Stimulated activated CD4-positive, alpha-beta T cell treated with anti-CD3 and anti-CD28 coated beads, Interleukin-1b, Interleukin-23, amount 100 ng/mL, for 48 hours (primary cell): Measurements from ENCODE around the gene ADGRV1.
"Not testable (repeated sequence)": the region's sequence is repeated elsewhere in the genome, so short reads cannot be mapped to it uniquely, and the experiment has no call there.

Experiments used
- DNase-seq: peaks from one replicate; pipeline ENCODE4 v3.0.0-alpha.2; 2020

The ADGRV1 gene

DNA sequence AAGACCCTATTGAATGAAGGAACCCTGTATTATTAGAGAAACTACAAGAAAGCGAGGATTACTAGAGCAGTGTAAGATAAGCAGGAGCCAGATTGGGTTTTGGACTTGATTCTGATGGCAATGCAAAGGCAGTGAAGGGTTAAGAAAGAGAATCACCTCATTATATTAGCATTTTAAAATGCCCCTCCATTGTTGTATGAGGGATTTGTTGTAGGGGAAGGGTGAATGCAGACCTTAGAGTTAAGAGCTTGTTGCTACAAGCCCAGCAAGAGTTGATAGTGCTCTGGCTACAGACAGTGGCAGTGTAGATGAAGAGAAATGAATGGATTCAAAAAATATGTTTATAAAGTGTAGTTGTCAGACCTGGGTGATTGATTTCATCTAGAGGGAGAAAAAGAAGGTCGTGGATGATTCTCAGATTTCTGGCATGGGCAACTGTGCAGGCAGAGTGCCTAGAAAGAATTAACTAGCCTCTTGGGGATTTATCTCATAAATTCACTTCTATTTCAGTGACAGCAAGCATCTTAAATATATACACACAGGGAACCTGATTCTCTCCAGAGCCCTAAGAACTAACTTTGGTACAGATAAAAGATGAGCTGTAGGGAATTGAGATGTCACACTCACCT lies 479.7 kb downstream of the ADGRV1 start:
- DNase-seq = no peak

DNA sequence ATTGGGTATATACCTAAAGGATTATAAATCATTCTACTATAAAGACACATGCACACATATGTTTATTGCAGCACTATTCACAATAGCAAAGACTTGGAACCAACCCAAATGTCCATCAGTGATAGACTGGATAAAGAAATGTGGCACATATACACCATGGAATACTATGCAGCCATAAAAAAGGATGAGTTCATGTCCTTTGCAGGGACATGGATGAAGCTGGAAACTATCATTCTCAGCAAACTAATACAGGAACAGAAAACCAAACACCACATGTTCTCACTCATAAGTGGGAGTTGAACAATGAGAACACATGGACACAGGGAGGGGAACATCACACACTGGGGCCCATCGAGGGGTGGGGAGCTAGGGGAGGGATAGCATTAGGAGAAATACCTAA lies 482.5 kb downstream of the ADGRV1 start:
- DNase-seq = not testable (repeated sequence)

DNA sequence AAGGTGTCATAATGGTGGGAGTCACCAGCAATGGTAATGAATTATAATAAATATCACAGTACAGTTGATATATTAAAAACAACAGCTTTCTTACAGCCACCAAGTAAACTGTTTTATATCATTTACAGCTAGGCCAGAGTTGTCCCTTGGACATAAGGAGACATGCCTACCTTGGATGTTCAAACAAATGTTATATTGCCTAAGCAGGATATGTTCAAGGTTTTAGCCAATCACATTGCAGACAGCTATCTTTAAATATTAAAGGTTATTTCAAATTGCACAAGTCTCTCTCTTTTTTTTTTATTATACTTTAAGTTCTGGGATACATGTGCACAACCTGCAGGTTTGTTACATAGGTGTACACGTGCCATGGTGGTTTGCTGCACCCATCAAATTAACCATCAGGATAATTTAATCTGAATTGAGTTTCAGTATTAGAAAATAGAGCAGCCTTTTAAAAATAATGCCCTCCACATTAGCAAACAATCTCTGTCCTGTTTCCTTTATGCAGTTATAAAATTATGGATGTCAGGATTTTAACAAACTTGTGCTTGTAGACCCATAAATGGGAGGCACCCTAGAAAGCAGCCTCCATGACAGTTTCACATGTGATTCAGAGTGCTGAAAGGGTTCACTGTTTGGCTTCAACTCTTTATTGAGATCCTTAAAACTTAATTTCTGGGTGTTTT lies 483.8 kb downstream of the ADGRV1 start:
- DNase-seq = no peak

DNA sequence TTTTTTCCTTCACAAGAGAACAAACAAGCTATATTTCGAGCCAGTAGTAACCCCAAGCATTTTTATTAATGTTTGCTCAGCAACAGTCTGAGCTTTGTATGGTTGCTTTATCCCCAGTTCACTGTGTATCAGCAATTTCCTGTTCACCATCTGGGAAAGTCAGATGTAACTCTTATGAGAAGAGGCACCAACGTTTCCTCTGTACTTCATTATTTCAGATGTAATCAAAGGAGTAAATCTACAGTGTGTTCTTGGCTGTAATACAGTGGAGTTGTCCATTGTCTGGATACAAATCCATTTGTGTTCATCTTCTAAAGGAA lies 484.3 kb downstream of the ADGRV1 start:
- no peak for DNase-seq

DNA sequence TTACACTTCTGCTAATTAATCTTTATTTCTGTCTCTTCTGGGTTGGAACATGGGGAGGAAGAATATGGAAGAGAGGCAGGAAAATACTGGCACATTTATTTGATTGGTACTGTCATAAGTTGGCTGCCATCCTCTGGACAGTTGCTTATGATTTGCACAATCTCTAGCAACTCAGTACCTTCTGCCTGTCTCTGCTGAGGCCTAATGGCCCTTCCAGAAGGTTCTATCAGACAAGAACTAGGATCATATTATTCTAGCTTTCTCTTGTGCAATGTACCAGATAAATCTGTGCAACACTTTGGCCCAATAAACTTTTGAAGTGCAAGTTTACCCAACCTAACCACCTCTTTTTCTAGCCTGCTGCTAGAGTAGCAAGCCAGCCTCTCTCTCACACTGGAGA lies 489.5 kb downstream of the ADGRV1 start:
- DNase-seq = no peak

GRCh38 chr5:91049112-91049511 lies 490.5 kb downstream of the ADGRV1 start:
- no peak for DNase-seq

GRCh38 chr5:91049800-91050199 lies 491.2 kb downstream of the ADGRV1 start:
- DNase-seq = no peak

DNA sequence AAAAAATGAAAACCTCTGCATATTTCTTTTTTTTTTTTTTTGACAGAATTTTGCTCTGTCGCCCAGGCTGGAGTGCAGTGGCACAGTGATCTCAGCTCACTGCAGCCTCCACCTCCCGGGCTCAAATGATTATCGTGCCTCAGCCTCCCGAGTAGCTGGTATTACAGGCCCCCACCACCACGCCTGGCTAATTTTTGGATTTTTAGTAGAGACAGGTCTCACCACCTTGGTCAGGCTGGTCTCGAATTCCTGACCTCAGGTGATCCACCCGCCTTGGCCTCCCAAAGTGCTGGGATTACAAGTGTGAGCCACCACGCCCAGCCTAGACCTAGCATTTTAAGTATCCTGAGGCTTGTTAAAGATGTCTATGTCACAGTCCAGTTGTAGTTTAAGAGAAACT lies 493.8 kb downstream of the ADGRV1 start:
- not testable (repeated sequence) for DNase-seq

DNA sequence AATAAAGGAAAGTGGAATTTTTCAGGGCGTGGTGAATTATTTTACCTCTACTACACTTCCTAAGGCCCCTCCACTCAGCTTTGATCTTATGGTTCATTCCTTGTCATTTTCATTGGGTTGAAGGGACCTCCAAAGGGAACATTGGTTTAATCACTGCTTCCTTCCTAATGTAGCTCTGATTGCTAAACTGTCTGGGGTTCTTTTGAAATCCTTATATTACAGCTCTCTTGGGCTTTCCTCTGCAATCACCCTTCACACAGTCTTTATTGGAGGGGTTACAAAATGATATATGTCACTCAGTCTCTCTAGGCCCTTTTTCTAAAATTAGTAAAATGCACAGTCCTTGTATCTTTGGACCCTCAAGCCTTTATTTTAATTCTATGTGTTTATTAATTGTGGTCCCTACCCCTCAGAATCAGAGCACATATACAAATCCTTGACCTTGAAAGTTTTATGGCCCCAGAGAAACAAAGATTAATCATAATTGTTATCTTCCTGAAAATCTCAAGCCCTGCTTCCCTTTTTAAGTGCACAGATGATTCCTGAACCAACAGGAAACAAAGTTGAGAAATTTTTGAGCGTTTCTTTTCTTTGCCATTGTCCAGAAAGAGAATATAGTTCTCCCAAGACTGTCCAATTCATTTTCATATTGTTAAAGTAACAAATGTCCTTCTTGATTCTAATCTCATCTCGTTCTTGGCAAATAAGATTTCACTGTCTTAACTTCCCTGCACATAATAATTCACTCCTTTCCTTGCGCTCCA lies 494.6 kb downstream of the ADGRV1 start:
- DNase-seq = no peak

DNA sequence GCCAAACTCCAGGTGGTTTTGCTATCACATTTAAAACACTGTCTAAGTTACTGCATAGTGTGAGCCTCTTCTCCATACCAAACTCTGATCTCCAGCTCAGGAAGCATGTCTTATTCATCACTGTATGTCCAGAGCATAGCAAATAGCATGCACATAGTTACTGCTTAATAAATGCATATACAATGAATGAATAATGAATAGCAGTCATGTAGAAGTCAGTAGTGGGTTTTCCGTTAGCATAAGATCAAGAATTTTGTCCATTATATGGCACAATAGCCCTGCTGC lies 495.1 kb downstream of the ADGRV1 start:
- DNase-seq = no peak

GRCh38 chr5:91058155-91058554 lies 499.6 kb downstream of the ADGRV1 start:
- no peak for DNase-seq

DNA sequence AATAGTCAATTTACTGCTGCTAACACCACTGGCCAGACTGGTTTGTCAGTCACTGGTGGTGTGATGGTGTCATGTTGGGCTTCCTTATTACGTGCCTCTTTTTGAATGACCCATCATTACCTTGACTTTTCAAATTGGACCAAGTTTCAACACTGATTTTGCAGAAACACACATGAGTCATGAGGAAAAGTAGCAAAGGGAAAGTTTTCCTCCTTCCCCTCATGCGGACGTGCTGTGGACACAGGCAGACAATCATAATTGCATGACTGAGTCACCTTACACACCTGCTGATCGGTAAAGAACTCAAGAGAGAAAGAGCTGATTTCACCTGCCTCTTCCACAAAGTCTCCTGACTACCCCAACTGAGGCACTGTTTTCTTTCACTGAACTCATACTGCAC lies 500.0 kb downstream of the ADGRV1 start:
- no peak for DNase-seq

DNA sequence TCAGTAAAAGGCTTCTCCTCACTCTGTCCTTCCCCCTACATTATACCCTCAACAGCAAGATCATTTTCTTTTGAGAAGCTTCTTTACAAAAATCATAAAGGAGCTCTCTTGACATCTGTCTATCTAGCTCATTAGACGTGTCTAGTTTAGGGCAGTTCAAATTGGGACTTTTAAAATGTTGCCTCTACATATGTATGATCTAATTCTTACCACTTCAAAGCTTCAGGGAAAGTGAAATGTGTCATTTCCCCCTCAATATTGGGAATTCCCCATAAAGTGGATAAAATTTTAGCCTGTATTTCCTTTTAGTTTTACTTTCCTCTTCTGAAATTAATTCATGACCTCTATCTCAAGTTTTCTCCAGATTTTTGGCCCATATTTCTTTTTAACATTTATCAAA lies 500.8 kb downstream of the ADGRV1 start:
- no peak for DNase-seq

DNA sequence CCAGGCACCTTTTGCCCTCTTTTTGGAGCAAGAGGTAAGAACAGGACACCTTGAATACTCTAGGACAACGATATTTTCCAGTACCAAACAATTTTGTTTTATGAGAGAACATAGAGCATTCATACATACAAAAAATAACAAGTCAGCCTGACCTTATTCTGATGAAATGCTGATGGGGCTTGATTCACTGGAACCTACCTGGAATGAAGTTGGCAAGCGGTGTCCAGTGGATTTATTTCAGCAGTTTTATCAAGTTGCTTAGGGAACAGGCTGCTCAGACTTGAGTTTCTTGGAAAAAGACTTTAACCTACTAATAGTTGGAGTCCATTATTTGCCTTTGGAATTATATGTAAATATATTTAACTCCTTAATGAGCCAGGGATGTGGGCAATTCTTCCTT lies 502.5 kb downstream of the ADGRV1 start:
- DNase-seq = no peak

- DNase-seq = no peak
Observed at GRCh38 chr5:91061946-91062562, 503.5 kb downstream of the ADGRV1 start.

- DNase-seq = not testable (repeated sequence)
Observed at GRCh38 chr5:91063098-91063690, 504.6 kb downstream of the ADGRV1 start.

- DNase-seq = no peak
Observed at GRCh38 chr5:91065496-91065895, 506.9 kb downstream of the ADGRV1 start.

GRCh38 chr5:91069364-91069763 lies 510.8 kb downstream of the ADGRV1 start:
- no peak for DNase-seq

DNA sequence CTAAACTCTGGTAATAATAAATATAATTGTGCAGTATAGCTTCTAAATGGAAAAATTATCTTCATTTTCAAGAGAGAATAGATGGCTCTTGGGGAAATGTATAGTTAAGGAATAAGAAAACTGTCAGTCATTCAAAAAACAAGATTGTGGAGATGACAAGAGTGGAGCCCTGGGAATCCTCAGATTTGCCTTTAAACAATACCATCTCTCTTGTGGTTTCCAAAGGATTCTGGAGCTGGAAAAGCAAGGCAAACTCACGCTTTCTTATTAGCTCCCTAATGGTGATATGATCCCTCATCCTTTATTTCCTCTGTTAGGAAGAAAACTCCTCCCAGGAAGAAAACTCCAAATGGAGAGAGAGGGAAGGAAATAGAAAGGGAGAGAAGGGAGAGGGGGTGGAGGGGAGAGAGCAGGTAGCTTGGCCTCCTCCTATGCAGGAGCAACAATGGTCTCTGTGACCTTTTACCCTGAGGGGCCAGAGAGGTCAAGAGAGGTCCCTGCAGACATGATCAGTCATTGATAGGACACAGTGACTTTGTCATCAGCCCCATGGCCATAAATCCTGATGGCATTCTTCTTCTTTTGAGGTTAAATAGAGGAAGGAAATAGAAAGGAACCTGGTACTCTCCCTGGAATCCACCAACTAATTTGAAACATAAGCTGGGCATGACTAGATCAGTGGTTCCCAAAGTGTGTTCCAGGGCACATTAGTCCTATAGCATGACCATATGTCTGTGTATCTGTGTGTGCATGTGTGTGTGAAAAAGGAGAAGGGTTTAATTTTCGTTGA lies 512.4 kb downstream of the ADGRV1 start:
- no peak for DNase-seq

GRCh38 chr5:91072881-91073280 lies 514.3 kb downstream of the ADGRV1 start:
- DNase-seq = no peak

GRCh38 chr5:91074615-91075014 lies 516.0 kb downstream of the ADGRV1 start:
- no peak for DNase-seq

- DNase-seq = no peak
Observed at GRCh38 chr5:91076138-91076537, 517.5 kb downstream of the ADGRV1 start.

GRCh38 chr5:91077623-91078022 lies 519.0 kb downstream of the ADGRV1 start:
- no peak for DNase-seq
